MM.1S (cell line): ENCODE measurements around the gene HNRNPA0.

ENCODE experiments used
- CTCF ChIP-seq: fragments of 300-600 bp; sonication (generic); IDR thresholded peaks from 2 replicates; pipeline ENCODE4 v1.5.1; 2016; ENCODE audit warnings: antibody characterized with exemption, low read length, mixed read lengths
- EZH2 ChIP-seq: fragments of 300-600 bp; sonication (generic); optimal IDR thresholded peaks from 2 replicates; pipeline ENCODE3; 2017; ENCODE audit warnings: low read depth, mild to moderate bottlenecking, antibody characterized with exemption, low read length, mixed read lengths
- EZH2phosphoT487 ChIP-seq: fragments of 300-600 bp; sonication (generic); IDR thresholded peaks from 2 replicates; pipeline ENCODE4 v1.6.1; 2018; ENCODE audit warnings: antibody characterized with exemption, low read length

- TF ChIP-seq CTCF (no peak), EZH2 (no peak), EZH2phosphoT487 (no peak)
Observed at GRCh38 chr5:137710086-137710485, 44.1 kb downstream of the HNRNPA0 start.
